ENCODE results near the gene DNAJC16.

The DNAJC16 gene

GRCh38 chr1:15616373-15617172, 89.9 kb downstream of the DNAJC16 start:
- TF ChIP-seq SIN3A (IDR thresholded peaks at IDR 0.05; ENCODE audit: borderline replicate concordance, insufficient read depth, low read length) = peak; percentile 77; the same call in 1 of the 2 replicates
- TF ChIP-seq POLR2AphosphoS5 (IDR thresholded peaks at IDR 0.05; ENCODE audit: low read depth, low read length) = peak; percentile 79; the same call in 1 of the 2 replicates
- TF ChIP-seq TAF1 (IDR thresholded peaks at IDR 0.05; ENCODE audit: borderline replicate concordance, insufficient read depth, low read length) = no peak
- peak in 1 of 2 experiments; percentile 4; a peak in 1 of 4 replicates for TF ChIP-seq REST (IDR thresholded peaks at IDR 0.05; ENCODE audit: insufficient read depth in 1 of 2, low read depth in 2 of 2, low read length in 2 of 2)
- TF ChIP-seq FOXP2 (optimal IDR thresholded peaks at IDR 0.05; ENCODE audit: borderline replicate concordance, extremely low read depth, extremely low read length, insufficient read depth) = no peak

- TF ChIP-seq SIN3A (IDR thresholded peaks at IDR 0.05; ENCODE audit: borderline replicate concordance, insufficient read depth, low read length) = no peak
- TF ChIP-seq TAF1 (IDR thresholded peaks at IDR 0.05; ENCODE audit: borderline replicate concordance, insufficient read depth, low read length) = peak; percentile 95
- TF ChIP-seq POLR2AphosphoS5 (IDR thresholded peaks at IDR 0.05; ENCODE audit: low read depth, low read length) = peak; percentile 74; the same call in 1 of the 2 replicates
- TF ChIP-seq FOXP2 (optimal IDR thresholded peaks at IDR 0.05; ENCODE audit: borderline replicate concordance, extremely low read depth, extremely low read length, insufficient read depth) = peak; percentile 86
- peak; percentile 3 to 18; a peak in 1 of 4 replicates for TF ChIP-seq REST (IDR thresholded peaks at IDR 0.05; ENCODE audit: insufficient read depth in 1 of 2, low read depth in 2 of 2, low read length in 2 of 2)
These were observed 90.8 kb downstream of the DNAJC16 start, which contains the start of gene DDI2 for GRCh38 chr1:15617173-15618076. Gene DDI2, plus strand, starts transcription at chr1:15617458. Its CDS starts 213 bp downstream, at chr1:15617671.

- no peak for TF ChIP-seq TAF1 (IDR thresholded peaks at IDR 0.05; ENCODE audit: borderline replicate concordance, insufficient read depth, low read length)
- peak; percentile 38; the same call in 1 of the 2 replicates for TF ChIP-seq SIN3A (IDR thresholded peaks at IDR 0.05; ENCODE audit: borderline replicate concordance, insufficient read depth, low read length)
These were observed 91.5 kb downstream of the DNAJC16 start for GRCh38 chr1:15618077-15618654.

- TF ChIP-seq FOXP2 (optimal IDR thresholded peaks at IDR 0.05; ENCODE audit: borderline replicate concordance, extremely low read depth, extremely low read length, insufficient read depth) (no peak), POLR2AphosphoS5 (IDR thresholded peaks at IDR 0.05; ENCODE audit: low read depth, low read length) (no peak), REST (IDR thresholded peaks at IDR 0.05; ENCODE audit: insufficient read depth in 1 of 2, low read depth in 2 of 2, low read length in 2 of 2) (no peak), SIN3A (IDR thresholded peaks at IDR 0.05; ENCODE audit: borderline replicate concordance, insufficient read depth, low read length) (no peak), TAF1 (IDR thresholded peaks at IDR 0.05; ENCODE audit: borderline replicate concordance, insufficient read depth, low read length) (no peak)
These were observed 92.2 kb downstream of the DNAJC16 start for GRCh38 chr1:15618655-15619525.

Measured in PFSK-1 (cell line).